ENCODE results near the gene TAS2R46. TPM values are rescaled to one million over a fixed set of nuclear protein-coding genes. Genes with fewer than 3 reads are reported as not detected.

TAS2R46 gene, protein sequence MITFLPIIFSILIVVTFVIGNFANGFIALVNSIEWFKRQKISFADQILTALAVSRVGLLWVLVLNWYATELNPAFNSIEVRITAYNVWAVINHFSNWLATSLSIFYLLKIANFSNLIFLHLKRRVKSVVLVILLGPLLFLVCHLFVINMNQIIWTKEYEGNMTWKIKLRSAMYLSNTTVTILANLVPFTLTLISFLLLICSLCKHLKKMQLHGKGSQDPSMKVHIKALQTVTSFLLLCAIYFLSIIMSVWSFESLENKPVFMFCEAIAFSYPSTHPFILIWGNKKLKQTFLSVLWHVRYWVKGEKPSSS
- 2.6 and 4.8 TPM in 2 replicates for total RNA-seq

DNA sequence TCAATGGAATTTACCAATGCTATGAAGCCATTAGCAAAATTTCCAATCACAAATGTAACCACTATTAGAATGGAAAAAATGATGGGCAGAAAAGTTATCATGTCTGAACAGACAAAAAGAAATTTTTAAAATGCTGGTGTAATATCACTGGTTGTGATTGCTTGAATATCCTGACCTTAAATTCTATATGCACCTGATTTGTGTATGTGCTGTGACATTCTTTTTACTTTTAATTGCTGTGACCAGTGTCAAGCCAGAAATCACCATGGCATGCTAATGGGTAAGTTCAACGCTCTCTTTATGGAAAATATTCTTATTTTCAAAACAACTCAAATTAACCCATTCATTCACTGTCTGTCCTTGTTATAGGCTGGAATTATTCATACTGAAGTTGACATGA lies at the start of gene TAS2R46:
TSS of gene TAS2R46 (minus strand) at position 101 of the 400 bp plus-strand sequence. CDS start at position 101, 0 bp downstream.

DNA sequence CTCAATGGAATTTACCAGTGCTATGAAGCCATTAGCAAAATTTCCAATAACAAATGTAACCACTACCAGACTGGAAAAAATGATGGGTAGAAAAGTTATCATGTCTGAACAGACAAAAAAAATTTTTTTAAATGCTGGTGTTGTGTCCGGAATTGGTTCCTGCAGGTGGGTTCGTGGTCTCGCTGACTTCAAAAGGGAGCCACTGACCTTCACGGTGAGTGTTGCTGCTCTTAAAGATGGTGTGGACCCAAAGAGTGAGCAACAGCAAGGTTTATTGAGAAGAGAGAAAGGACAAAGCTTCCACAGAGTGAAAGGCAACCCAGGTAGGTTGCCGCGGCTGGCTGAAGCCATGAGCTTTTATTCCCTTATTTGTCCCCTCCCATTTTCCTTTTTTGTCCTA lies 30.0 kb upstream of the TAS2R46 start, which contains the start of gene TAS2R43:
TSS of gene TAS2R43 (minus strand) at position 186 of the 400 bp plus-strand sequence. CDS start at position 102, 84 bp downstream.

DNA sequence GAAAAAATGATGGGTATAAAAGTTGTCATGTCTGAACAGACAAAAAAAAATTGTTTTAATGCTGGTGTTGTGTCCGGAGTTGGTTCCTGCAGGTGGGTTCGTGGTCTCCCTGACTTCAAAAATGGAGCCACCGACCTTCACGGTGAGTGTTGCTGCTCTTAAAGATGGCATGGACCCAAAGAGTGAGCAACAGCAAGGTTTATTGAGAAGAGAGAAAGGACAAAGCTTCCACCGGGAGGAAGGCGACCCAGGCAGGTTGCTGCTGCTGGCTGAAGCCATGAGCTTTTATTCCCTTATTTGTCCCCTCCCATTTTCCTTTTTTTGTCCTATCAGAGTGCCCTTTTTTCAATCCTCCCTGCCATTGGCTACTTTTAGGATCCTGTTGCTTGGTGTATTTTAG lies 30.8 kb downstream of the TAS2R46 start, which contains the start of gene TAS2R31:
TSS of gene TAS2R31 (minus strand) at position 101 of the 400 bp plus-strand sequence. CDS start at position 29, 72 bp downstream.

DNA sequence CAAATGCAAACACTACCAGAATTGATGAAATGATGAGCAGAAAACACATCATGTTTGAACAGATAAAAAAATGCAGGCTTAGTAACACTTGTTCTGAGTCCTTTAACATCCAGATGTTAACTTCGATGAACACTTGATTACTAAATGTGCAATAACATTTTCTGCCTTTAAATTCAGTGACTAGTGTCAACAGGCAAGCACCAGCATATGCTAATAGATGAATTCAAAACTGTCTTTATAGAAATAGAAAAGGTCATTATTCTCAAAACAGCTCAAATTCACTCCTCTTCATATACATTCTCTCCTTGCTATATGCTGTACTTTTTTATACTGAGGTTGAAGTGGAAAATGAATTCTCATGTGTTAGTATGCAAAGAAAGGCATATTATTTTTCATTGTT lies 39.6 kb downstream of the TAS2R46 start, which contains the start of gene TAS2R19:
TSS of gene TAS2R19 (minus strand) at position 101 of the 400 bp plus-strand sequence. CDS start at position 52, 49 bp downstream.

Other genes with a start within 250 kb of the TAS2R46 start
- 0.44 and 0.50 TPM in 2 replicates for gene TAS2R10, start 235.9 kb downstream of the TAS2R46 start, total RNA-seq
- gene PRR4, start 212.8 kb downstream of the TAS2R46 start, total RNA-seq: 1.1 and 1.4 TPM in 2 replicates
- 21.8 and 27.1 TPM in 2 replicates for gene PRH1, start 178.0 kb downstream of the TAS2R46 start, total RNA-seq
- gene TAS2R13, start 152.7 kb downstream of the TAS2R46 start, total RNA-seq: 1.5 and 2.3 TPM in 2 replicates
- gene PRH2, start 133.1 kb downstream of the TAS2R46 start, total RNA-seq: 0.22 and 0.50 TPM in 2 replicates
- 2.9 and 3.6 TPM in 2 replicates for gene TAS2R14, start 123.0 kb downstream of the TAS2R46 start, total RNA-seq
- 3.5 and 4.2 TPM in 2 replicates for gene TAS2R50, start 75.4 kb downstream of the TAS2R46 start, total RNA-seq
- gene TAS2R20, start 64.0 kb downstream of the TAS2R46 start, total RNA-seq: 3.9 and 5.8 TPM in 2 replicates
- 7.9 and 10.8 TPM in 2 replicates for gene TAS2R19, start 39.7 kb downstream of the TAS2R46 start, total RNA-seq
- 5.7 and 8.2 TPM in 2 replicates for gene TAS2R31, start 30.9 kb downstream of the TAS2R46 start, total RNA-seq
- gene TAS2R43, start 30.0 kb upstream of the TAS2R46 start, total RNA-seq: 3.5 and 5.3 TPM in 2 replicates
- gene TAS2R30, start 72.3 kb upstream of the TAS2R46 start, total RNA-seq: 6.5 and 9.1 TPM in 2 replicates
- 5.7 and 6.3 TPM in 2 replicates for gene SMIM10L1, start 108.9 kb upstream of the TAS2R46 start, total RNA-seq
- gene TAS2R42, start 124.6 kb upstream of the TAS2R46 start, total RNA-seq: not detected in 2 replicates
- not detected in 2 replicates for gene PRB3, start 207.4 kb upstream of the TAS2R46 start, total RNA-seq
- not detected in 2 replicates for gene PRB4, start 248.1 kb upstream of the TAS2R46 start, total RNA-seq